Fibroblast of the conjunctiva (primary cell): ENCODE data around the gene ANK3.

ENCODE experiments used
- DNase-seq: peaks from one replicate; pipeline ENCODE4 v3.0.0-alpha.2; 2010; ENCODE audit warnings: low read depth

Gene ANK3

GRCh38 chr10:59976909-59977308 is 412.8 kb downstream of the ANK3 start:
- no peak for DNase-seq
